HEK293T (cell line): ENCODE results near the gene DNAJC10.

ENCODE experiments used
- CTCF ChIA-PET: fragments of 350-600 bp; formaldehyde crosslinking; extraction: SDS; loops from one replicate; lab custom pipeline; 2021; ENCODE audit warnings: antibody characterized with exemption, inconsistent platforms; lab: Yijun Ruan, JAX
- POLR2A ChIA-PET: fragments of 350-600 bp; formaldehyde crosslinking; extraction: SDS; loops from one replicate; lab custom pipeline; 2020; ENCODE audit warnings: antibody characterized with exemption, inconsistent platforms; lab: Yijun Ruan, JAX
- DNase-seq: peaks from one replicate; pipeline ENCODE4 v3.0.0; 2012; ENCODE audit warnings: mixed read lengths; ENCODE audit errors: extremely low spot score
- ARNT ChIP-seq: fragments of 450-650 bp; IDR thresholded peaks from 2 replicates; pipeline ENCODE4 v1.6.1; 2017; ENCODE audit warnings: mild to moderate bottlenecking
- BHLHE40 ChIP-seq: fragments of 450-650 bp; IDR thresholded peaks from 2 replicates; pipeline ENCODE4 v1.6.1; 2016; ENCODE audit warnings: mild to moderate bottlenecking, moderate library complexity, borderline replicate concordance
- CTBP1 ChIP-seq: fragments of 450-650 bp; IDR thresholded peaks from 2 replicates; pipeline ENCODE4 v1.6.1; 2016; ENCODE audit warnings: borderline replicate concordance
- ELF4 ChIP-seq: fragments of 450-650 bp; IDR thresholded peaks from 2 replicates; pipeline ENCODE4 v1.6.1; 2017; ENCODE audit warnings: antibody characterized with exemption
- FOXA1 ChIP-seq: fragments of 450-650 bp; IDR thresholded peaks from 2 replicates; pipeline ENCODE4 v1.6.1; 2016; ENCODE audit warnings: mild to moderate bottlenecking
- FOXK2 ChIP-seq: fragments of 450-650 bp; IDR thresholded peaks from 2 replicates; pipeline ENCODE4 v1.6.1; 2016; ENCODE audit warnings: mild to moderate bottlenecking
- FOXM1 ChIP-seq: fragments of 450-650 bp; IDR thresholded peaks from 2 replicates; pipeline ENCODE4 v1.6.1; 2017; ENCODE audit warnings: mild to moderate bottlenecking, borderline replicate concordance
- HDGF ChIP-seq: fragments of 450-650 bp; IDR thresholded peaks from 2 replicates; pipeline ENCODE4 v1.6.1; 2017; ENCODE audit warnings: antibody characterized with exemption, borderline replicate concordance
- L3MBTL2 ChIP-seq: fragments of 450-650 bp; conservative IDR thresholded peaks from 2 replicates; pipeline ENCODE4 v1.6.1; 2016; ENCODE audit warnings: mild to moderate bottlenecking
- LEF1 ChIP-seq: fragments of 450-650 bp; IDR thresholded peaks from 2 replicates; pipeline ENCODE4 v1.6.1; 2017; ENCODE audit warnings: mild to moderate bottlenecking, borderline replicate concordance
- NFRKB ChIP-seq: fragments of 450-650 bp; IDR thresholded peaks from 2 replicates; pipeline ENCODE4 v1.6.1; 2016; ENCODE audit warnings: mild to moderate bottlenecking, moderate library complexity
- PKNOX1 ChIP-seq: fragments of 450-650 bp; IDR thresholded peaks from 2 replicates; pipeline ENCODE4 v1.6.1; 2016
- SP1 ChIP-seq: fragments of 450-650 bp; IDR thresholded peaks from 2 replicates; pipeline ENCODE4 v1.6.1; 2017
- SUZ12 ChIP-seq: fragments of 450-650 bp; IDR thresholded peaks from 2 replicates; pipeline ENCODE4 v1.6.1; 2016; ENCODE audit warnings: mild to moderate bottlenecking
- TARDBP ChIP-seq: fragments of 450-650 bp; IDR thresholded peaks from 2 replicates; pipeline ENCODE4 v1.6.1; 2016
- ZNF384 ChIP-seq: fragments of 450-650 bp; IDR thresholded peaks from 2 replicates; pipeline ENCODE4 v1.6.1; 2016

The DNAJC10 gene

GRCh38 chr2:182713601-182714000 is 2.5 kb upstream of the DNAJC10 start:
- POLR2A ChIA-PET, result no interaction called here
- no peak for DNase-seq
- TF ChIP-seq CTBP1, result no peak
- no peak for TF ChIP-seq NFRKB
- CTCF ChIA-PET, result interaction anchor here (0.5 kb wide), 1 partner anchor 32 kb away, joined by 7 read pairs; no protein-coding TSS in a partner anchor

- DNase-seq, result no peak
- CTCF ChIA-PET, result interaction anchor here (1.4 kb wide), 1 partner anchor 49 kb away, joined by 4 read pairs; no protein-coding TSS in a partner anchor
- POLR2A ChIA-PET, result interaction anchor here (1.0 to 2.6 kb wide), 9 partner anchors 10 to 152 kb away, joined by 3 to 9 read pairs (median 3); no protein-coding TSS in a partner anchor
- TF ChIP-seq L3MBTL2 (no peak), FOXK2 (no peak), NFRKB (no peak), TARDBP (no peak), SP1 (no peak), CTBP1 (no peak), LEF1 (no peak), HDGF (no peak), PKNOX1 (no peak), BHLHE40 (no peak), ARNT (no peak)
These were observed 751 bp upstream of the DNAJC10 start for GRCh38 chr2:182715121-182715891.

DNA sequence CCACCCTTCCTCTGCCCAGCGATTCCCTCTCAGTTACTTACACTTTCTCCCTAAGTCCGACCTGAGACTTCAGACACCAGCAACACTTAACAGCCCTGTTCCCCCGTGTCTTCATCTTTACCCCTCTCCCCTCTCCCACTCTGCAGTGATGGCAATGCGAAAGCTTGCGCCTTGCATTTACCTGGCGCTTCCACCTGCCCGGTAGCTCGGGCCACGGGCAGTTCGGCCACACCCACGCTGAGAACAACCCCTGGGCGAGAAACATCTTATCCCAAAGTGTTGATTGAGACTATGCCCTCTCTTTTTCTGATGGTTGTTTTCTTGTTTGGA is 558 bp downstream of the DNAJC10 start:
- POLR2A ChIA-PET, result interaction anchor here (0.9 to 2.6 kb wide), 5 partner anchors 9 to 151 kb away, joined by 3 to 9 read pairs (median 5); no protein-coding TSS in a partner anchor
- TF ChIP-seq PKNOX1, result no peak
- no peak for TF ChIP-seq TARDBP
- no peak for TF ChIP-seq FOXK2
- no peak for TF ChIP-seq BHLHE40
- TF ChIP-seq CTBP1, result no peak
- no peak for TF ChIP-seq NFRKB
- TF ChIP-seq SUZ12, result no peak
- TF ChIP-seq HDGF, result no peak
- no peak for TF ChIP-seq L3MBTL2
- no peak for TF ChIP-seq ELF4
- TF ChIP-seq FOXA1, result no peak
- TF ChIP-seq SP1, result no peak
- TF ChIP-seq FOXM1, result no peak
- TF ChIP-seq ZNF384, result no peak
- no peak for TF ChIP-seq ARNT
- TF ChIP-seq LEF1, result no peak
- no peak for DNase-seq
- CTCF ChIA-PET, result no interaction called here

GRCh38 chr2:182717416-182717815 is 1.4 kb downstream of the DNAJC10 start:
- no peak for TF ChIP-seq FOXM1
- TF ChIP-seq ELF4, result no peak
- no peak for TF ChIP-seq L3MBTL2
- no peak for TF ChIP-seq ARNT
- TF ChIP-seq LEF1, result no peak
- TF ChIP-seq NFRKB, result no peak
- no peak for TF ChIP-seq BHLHE40
- TF ChIP-seq ZNF384, result no peak
- no peak for TF ChIP-seq FOXK2
- no peak for TF ChIP-seq HDGF
- TF ChIP-seq SP1, result no peak
- TF ChIP-seq CTBP1, result no peak
- no peak for TF ChIP-seq FOXA1
- no peak for TF ChIP-seq PKNOX1
- TF ChIP-seq SUZ12, result no peak
- TF ChIP-seq TARDBP, result no peak
- ChIA-PET POLR2A (interaction anchor here (2.6 kb wide), 1 partner anchor 8 kb away, joined by 9 read pairs; no protein-coding TSS in a partner anchor), CTCF (no interaction called here)
- DNase-seq, result no peak

DNA sequence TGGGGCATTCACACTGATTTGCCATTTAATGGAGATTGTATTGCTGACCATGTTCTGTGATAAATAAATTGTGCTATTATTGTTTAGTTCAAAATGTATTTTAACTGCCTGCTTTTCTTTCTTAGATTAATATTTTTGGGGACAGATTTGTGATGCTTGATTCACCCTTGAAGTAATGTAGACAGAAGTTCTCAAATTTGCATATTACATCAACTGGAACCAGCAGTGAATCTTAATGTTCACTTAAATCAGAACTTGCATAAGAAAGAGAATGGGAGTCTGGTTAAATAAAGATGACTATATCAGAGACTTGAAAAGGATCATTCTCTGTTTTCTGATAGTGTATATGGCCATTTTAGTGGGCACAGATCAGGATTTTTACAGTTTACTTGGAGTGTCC is 1.8 kb downstream of the DNAJC10 start:
- CTCF ChIA-PET, result no interaction called here
- no peak for DNase-seq
- POLR2A ChIA-PET, result no interaction called here
- TF ChIP-seq FOXA1 (no peak), CTBP1 (no peak), TARDBP (no peak), ELF4 (no peak), ARNT (no peak), FOXK2 (no peak), PKNOX1 (no peak), SP1 (no peak)

- ChIA-PET CTCF (no interaction called here), POLR2A (no interaction called here)
- TF ChIP-seq CTBP1 (no peak), TARDBP (no peak), HDGF (no peak), NFRKB (no peak), ARNT (no peak), LEF1 (no peak), BHLHE40 (no peak)
- no peak for DNase-seq
These were observed 2.4 kb downstream of the DNAJC10 start for GRCh38 chr2:182718459-182718858.
